Ascending aorta (tissue), 2 donors: ENCODE results near the gene ZNF20. TPM values are rescaled to one million over a fixed set of nuclear protein-coding genes. Genes with fewer than 3 reads are reported as not detected.
A peak's percentile ranks its signal among the peaks of the same experiment; 100 is the strongest.

Experiments used
- DNase-seq, 2 donors: peaks; one replicate each; pipeline ENCODE4 v3.0.0-alpha.2; 2019; ENCODE audit warnings: low spot score in 2 of 2
- H3K27ac ChIP-seq, 2 donors: fragments of 200-600 bp; sonication (generic); one replicate each; pipeline ENCODE4 v1.5.1; 2016 to 2017; ENCODE audit warnings: mild to moderate bottlenecking in 1 of 2
- H3K27me3 ChIP-seq: fragments of 200-600 bp; sonication (generic); one replicate; pipeline ENCODE4 v1.5.1; 2017
- H3K36me3 ChIP-seq, 2 donors: fragments of 200-600 bp; sonication (generic); one replicate each; pipeline ENCODE4 v1.5.1; 2016
- H3K4me1 ChIP-seq, 2 donors: fragments of 200-600 bp; sonication (generic); one replicate each; pipeline ENCODE4 v1.5.1; 2016 to 2017; ENCODE audit warnings: mild to moderate bottlenecking in 1 of 2
- H3K4me3 ChIP-seq, 2 donors: fragments of 200-600 bp; sonication (generic); one replicate each; pipeline ENCODE4 v1.5.1; 2016 to 2017; ENCODE audit warnings: mild to moderate bottlenecking in 1 of 2
- H3K9me3 ChIP-seq, 2 donors: fragments of 200-600 bp; sonication (generic); one replicate each; pipeline ENCODE4 v1.5.1; 2016
- CTCF ChIP-seq, 3 experiments: fragments of 200-600 bp in 2 of 3; fragments of 450-650 bp in 1 of 3; sonication (generic) in 2 of 3; IDR thresholded peaks; one replicate each; pipeline ENCODE4 v1.5.1; 2016 to 2019; ENCODE audit warnings: antibody characterized with exemption in 3 of 3, mild to moderate bottlenecking in 1 of 3, moderate library complexity in 1 of 3
- intact Hi-C: fragments of 100-400 bp; cut with DNase I; formaldehyde crosslinking; loops from one replicate; pipeline ENCODE4 v1.15.1; 2023
- total RNA-seq: library from RNA; depleted of rRNA; stranded (reverse); fragments of >200 nt; gene quantifications from one replicate; pipeline ENCODE4 v1.1.0, GENCODE V29; 2016

ZNF20 gene
- total RNA-seq, 1 donor from 2014 or later = 0.96 TPM

GRCh38 chr19:12145348-12145747 lies 5.2 kb upstream of the ZNF20 start:
- no peak for DNase-seq
- no peaks in the 10 kb centered on the region for H3K27me3 ChIP-seq
- no peak overlapping the region for H3K27ac ChIP-seq
- H3K4me3 ChIP-seq = no peak overlapping the region
- peaks cover 26 to 36% of the 10 kb centered on the region in 2 donors for H3K36me3 ChIP-seq
- no peak for TF ChIP-seq CTCF (IDR thresholded peaks at IDR 0.05)
- intact Hi-C loops = no loop called here
- H3K9me3 ChIP-seq = no peaks in the 10 kb centered on the region
- peaks cover 0 to 7% of the 10 kb centered on the region in 2 donors for H3K4me1 ChIP-seq

DNA sequence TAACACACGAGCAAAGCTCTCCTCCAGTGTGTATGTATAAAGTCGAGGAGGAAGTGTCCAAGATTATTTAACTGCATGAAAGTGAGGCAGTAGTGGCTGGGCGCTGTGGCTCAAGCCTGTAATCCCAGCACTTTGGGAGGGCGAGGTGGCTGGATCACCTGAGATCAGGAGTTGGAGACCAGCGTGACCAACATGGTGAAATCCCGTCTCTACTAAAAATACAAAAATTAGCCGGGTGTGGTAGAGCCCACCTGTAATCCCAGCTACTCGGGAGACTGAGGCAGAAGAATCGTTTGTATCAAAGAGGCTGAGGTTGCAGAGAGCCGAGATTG lies 1.2 kb upstream of the ZNF20 start:
- Histone ChIP-seq H3K36me3 (peaks cover 18 to 35% of the 10 kb centered on the region in 2 donors), H3K9me3 (no peaks in the 10 kb centered on the region), H3K4me1 (peaks cover 0 to 17% of the 10 kb centered on the region in 2 donors), H3K27ac (no peak overlapping the region), H3K4me3 (peak overlapping the region in 1 of 2 donors; percentile 83), H3K27me3 (no peaks in the 10 kb centered on the region)
- intact Hi-C loops = loop anchor here (1.0 to 2.0 kb wide), 2 partner anchors 82 to 261 kb away; no protein-coding TSS in a partner anchor
- no peak for TF ChIP-seq CTCF (IDR thresholded peaks at IDR 0.05)
- DNase-seq = no peak

DNA sequence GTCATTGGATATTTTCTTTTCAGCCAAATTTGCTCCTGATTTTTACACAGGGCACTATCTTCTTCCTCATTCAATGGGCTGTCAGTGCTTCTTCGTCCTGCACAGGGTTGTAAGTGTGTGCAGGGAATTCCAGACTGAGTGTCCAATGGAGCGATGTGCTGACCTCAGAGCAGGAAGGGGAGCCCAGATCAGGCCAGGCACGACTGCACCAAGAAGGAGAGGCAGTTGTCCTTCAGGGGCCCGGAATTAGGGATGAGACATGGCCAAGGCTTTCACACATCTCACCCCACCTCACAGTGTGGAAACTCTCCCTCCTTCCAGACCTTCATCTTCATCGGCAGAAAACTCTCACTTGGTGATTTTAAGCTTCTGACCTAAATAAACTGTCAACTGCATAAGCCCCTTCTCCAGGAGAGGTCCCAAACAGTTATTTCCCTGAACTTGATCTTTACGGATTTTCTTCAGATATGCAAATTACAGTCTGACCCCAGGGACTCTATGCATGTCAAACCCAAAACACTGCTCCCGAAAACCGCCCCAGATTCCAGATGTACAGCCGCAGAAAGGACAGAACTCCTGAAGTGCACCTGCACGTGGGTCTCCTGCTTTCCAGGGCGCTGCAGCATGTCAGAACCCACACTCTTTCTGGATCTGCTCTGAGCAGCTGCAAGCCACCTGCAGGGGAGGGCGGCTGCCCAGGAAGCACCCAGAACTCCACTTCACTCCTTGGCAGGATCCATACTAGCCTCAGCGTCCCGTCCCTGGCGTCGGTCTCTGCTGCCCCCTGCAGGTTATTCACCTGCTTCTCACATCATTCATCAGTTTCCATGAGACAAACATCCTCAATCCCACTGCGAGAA lies 625 bp upstream of the ZNF20 start:
- peaks cover 0 to 17% of the 10 kb centered on the region in 2 donors for H3K4me1 ChIP-seq
- H3K36me3 ChIP-seq = peaks cover 12 to 35% of the 10 kb centered on the region in 2 donors
- peak overlapping the region in 1 of 2 donors; percentile 82 for H3K27ac ChIP-seq
- intact Hi-C loops = loop anchor here (1.0 to 2.0 kb wide), 8 partner anchors 49 to 342 kb away; partner anchors contain the start of genes ZNF491 and ZNF844
- no peaks in the 10 kb centered on the region for H3K27me3 ChIP-seq
- peak; percentile 41 to 94 for DNase-seq
- peak overlapping the region; percentile 76 to 83 for H3K4me3 ChIP-seq
- H3K9me3 ChIP-seq = no peaks in the 10 kb centered on the region
- peak; percentile 92 to 94 (median 93) for TF ChIP-seq CTCF (IDR thresholded peaks at IDR 0.05)

DNA sequence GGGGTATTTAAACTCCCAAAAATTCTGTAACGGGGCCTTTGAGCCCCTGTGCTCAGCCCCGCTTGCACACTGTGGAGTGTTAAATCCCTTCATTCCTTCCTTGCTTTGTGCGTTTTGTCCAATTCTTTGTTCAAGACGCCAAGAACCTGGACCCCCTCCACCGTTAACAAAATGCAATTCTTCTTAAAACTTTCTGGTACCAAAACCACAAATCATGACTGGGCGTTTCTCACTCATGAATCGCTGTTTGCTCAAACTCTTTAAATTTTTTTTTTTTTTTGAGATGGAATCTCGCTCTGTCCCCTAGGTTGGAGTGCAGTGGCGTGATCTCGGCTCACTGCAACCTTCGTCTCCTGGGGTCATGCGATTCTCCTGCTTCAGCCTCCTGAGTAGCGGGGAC lies 881 bp downstream of the ZNF20 start:
- H3K27ac ChIP-seq = peak overlapping the region in 1 of 2 donors; percentile 78
- intact Hi-C loops = no loop called here
- peaks cover 14 to 38% of the 10 kb centered on the region in 2 donors for H3K36me3 ChIP-seq
- H3K4me3 ChIP-seq = peak overlapping the region; percentile 76 to 83
- no peaks in the 10 kb centered on the region for H3K27me3 ChIP-seq
- DNase-seq = no peak
- TF ChIP-seq CTCF (IDR thresholded peaks at IDR 0.05) = no peak
- peaks cover 0 to 3% of the 10 kb centered on the region in 2 donors for H3K9me3 ChIP-seq
- H3K4me1 ChIP-seq = peaks cover 0 to 17% of the 10 kb centered on the region in 2 donors

DNA sequence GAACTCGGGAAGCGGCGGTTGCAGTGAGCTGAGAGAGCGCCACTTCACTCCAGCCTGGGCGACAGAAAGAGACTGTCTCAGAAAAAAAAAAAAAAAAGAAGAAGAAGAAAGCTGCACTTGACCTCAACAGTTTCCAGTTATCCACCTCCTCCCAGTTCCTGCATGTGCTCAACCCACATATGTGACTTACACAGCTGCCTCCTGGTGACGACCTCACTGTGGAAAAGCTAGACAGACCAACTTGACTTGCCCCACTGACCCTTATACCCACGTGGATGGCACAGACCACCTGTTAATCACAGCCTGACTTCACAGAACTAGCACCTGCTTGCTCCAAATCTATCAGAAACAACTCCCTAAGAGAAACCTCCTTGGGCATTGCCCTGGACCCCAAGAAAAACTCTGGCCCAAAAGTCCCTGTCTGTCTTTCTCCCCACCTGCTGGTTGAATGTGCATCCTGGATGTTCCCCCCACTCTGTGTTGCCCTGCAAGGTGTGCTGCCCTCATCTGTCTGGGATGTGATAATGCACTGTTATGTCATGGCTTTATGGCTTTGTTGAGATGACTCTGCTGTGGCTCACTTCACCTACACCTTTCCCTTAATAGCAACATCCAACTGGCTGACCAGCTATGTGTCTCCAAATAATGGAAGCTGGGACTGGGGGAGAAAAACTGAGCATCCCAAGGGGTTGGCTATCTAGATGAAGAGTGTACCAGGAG lies 2.8 kb downstream of the ZNF20 start:
- no peak for TF ChIP-seq CTCF (IDR thresholded peaks at IDR 0.05)
- Histone ChIP-seq H3K27me3 (no peaks in the 10 kb centered on the region), H3K4me1 (peaks cover 0 to 17% of the 10 kb centered on the region in 2 donors), H3K27ac (no peak overlapping the region), H3K4me3 (no peak overlapping the region), H3K9me3 (peaks cover 11 to 22% of the 10 kb centered on the region in 2 donors), H3K36me3 (peaks cover 32 to 55% of the 10 kb centered on the region in 2 donors)
- intact Hi-C loops = no loop called here
- DNase-seq = no peak
